Measurements from ENCODE around the gene GPATCH2. TPM values are rescaled to one million over a fixed set of nuclear protein-coding genes. Genes with fewer than 3 reads are reported as not detected.

The GPATCH2 gene
- total and polyA plus RNA-seq, 8 donors: 11.0 to 28.5 (median 23.3) TPM

GRCh38 chr1:217661407-217661806, 30.5 kb upstream of the GPATCH2 start:
- H3K27ac ChIP-seq: no peak overlapping the region
- no peaks in the 10 kb centered on the region for H3K27me3 ChIP-seq
- ATAC-seq: no peak
- no peak for TF ChIP-seq CTCF (IDR thresholded peaks at IDR 0.05)
- no peaks in the 10 kb centered on the region for H3K36me3 ChIP-seq
- DNase-seq: no peak
- H3K4me1 ChIP-seq: no peaks in the 10 kb centered on the region
- intact Hi-C loops (cut with DNase I): no loop called here
- no peak overlapping the region for H3K4me3 ChIP-seq
- H3K9me3 ChIP-seq: no peaks in the 10 kb centered on the region

- ATAC-seq: peak; percentile 33
- Histone ChIP-seq H3K9me3 (no peaks in the 10 kb centered on the region), H3K27me3 (no peaks in the 10 kb centered on the region), H3K27ac (no peak overlapping the region), H3K4me1 (no peaks in the 10 kb centered on the region), H3K36me3 (no peaks in the 10 kb centered on the region), H3K4me3 (no peak overlapping the region)
- intact Hi-C loops (cut with DNase I): no loop called here
- TF ChIP-seq CTCF (IDR thresholded peaks at IDR 0.05): no peak
- peak in 2 of 4 donors; percentile 9 to 18 for DNase-seq
Observed at GRCh38 chr1:217660353-217661062, 29.6 kb upstream of the GPATCH2 start.

- H3K27ac ChIP-seq: no peak overlapping the region
- H3K9me3 ChIP-seq: no peaks in the 10 kb centered on the region
- ATAC-seq (no peak), DNase-seq (no peak)
- H3K27me3 ChIP-seq: no peaks in the 10 kb centered on the region
- no peak overlapping the region for H3K4me3 ChIP-seq
- no peaks in the 10 kb centered on the region for H3K4me1 ChIP-seq
- no peaks in the 10 kb centered on the region for H3K36me3 ChIP-seq
- intact Hi-C loops (cut with DNase I): no loop called here
- no peak for TF ChIP-seq CTCF (IDR thresholded peaks at IDR 0.05)
Observed at GRCh38 chr1:217650674-217651073, 19.8 kb upstream of the GPATCH2 start.

- Histone ChIP-seq H3K9me3 (no peaks in the 10 kb centered on the region), H3K36me3 (no peaks in the 10 kb centered on the region), H3K4me3 (no peak overlapping the region), H3K4me1 (no peaks in the 10 kb centered on the region), H3K27me3 (no peaks in the 10 kb centered on the region), H3K27ac (no peak overlapping the region)
- DNase-seq (no peak), ATAC-seq (no peak)
- intact Hi-C loops (cut with DNase I): no loop called here
- TF ChIP-seq CTCF (IDR thresholded peaks at IDR 0.05): no peak
Observed at GRCh38 chr1:217647791-217648190, 16.9 kb upstream of the GPATCH2 start.

- no peaks in the 10 kb centered on the region for H3K27me3 ChIP-seq
- DNase-seq (no peak), ATAC-seq (no peak)
- H3K4me3 ChIP-seq: no peak overlapping the region
- H3K9me3 ChIP-seq: no peaks in the 10 kb centered on the region
- no peak overlapping the region for H3K27ac ChIP-seq
- intact Hi-C loops (cut with DNase I): no loop called here
- no peaks in the 10 kb centered on the region for H3K36me3 ChIP-seq
- no peak for TF ChIP-seq CTCF (IDR thresholded peaks at IDR 0.05)
- no peaks in the 10 kb centered on the region for H3K4me1 ChIP-seq
Observed at GRCh38 chr1:217642455-217642854, 11.6 kb upstream of the GPATCH2 start.

All from left lung (tissue), 10 donors.